B cell (primary cell): Measurements from ENCODE around the gene BCL2L11.

ENCODE experiments used
- EZH2 ChIP-seq: IDR thresholded peaks from 2 replicates; pipeline ENCODE4 v1.6.1; 2012; ENCODE audit warnings: borderline replicate concordance, low read depth, mild to moderate bottlenecking, moderate library complexity, low read length; ENCODE audit not compliant: insufficient read depth, poor library complexity, severe bottlenecking
- TF ChIP-seq, protein P1 (sequence below): fragments of 200-600 bp; IDR thresholded peaks from one replicate; pipeline ENCODE4 v1.8.0; 2022; ENCODE audit warnings: antibody characterized with exemption, mild to moderate bottlenecking

DNA sequence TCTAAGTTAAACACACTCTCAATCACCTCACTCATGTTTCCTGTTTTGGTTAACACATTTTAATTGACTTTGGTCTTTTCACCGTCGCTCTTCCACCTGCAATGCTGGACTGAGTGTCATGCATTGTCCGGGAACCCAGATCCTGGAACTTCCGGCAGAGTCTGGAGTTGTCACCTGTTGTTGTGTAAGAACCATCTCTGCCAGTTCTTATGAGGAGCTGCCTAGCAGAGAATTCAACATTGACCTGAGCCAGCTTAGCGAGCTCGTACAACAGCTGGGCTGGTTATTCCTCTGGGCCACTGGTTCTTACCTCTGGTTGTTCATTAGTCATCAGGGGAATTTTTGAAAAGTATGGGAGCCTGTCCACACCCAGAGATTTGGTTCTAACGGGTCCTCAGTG is 75.7 kb downstream of the BCL2L11 start:
- TF ChIP-seq, protein P1, sequence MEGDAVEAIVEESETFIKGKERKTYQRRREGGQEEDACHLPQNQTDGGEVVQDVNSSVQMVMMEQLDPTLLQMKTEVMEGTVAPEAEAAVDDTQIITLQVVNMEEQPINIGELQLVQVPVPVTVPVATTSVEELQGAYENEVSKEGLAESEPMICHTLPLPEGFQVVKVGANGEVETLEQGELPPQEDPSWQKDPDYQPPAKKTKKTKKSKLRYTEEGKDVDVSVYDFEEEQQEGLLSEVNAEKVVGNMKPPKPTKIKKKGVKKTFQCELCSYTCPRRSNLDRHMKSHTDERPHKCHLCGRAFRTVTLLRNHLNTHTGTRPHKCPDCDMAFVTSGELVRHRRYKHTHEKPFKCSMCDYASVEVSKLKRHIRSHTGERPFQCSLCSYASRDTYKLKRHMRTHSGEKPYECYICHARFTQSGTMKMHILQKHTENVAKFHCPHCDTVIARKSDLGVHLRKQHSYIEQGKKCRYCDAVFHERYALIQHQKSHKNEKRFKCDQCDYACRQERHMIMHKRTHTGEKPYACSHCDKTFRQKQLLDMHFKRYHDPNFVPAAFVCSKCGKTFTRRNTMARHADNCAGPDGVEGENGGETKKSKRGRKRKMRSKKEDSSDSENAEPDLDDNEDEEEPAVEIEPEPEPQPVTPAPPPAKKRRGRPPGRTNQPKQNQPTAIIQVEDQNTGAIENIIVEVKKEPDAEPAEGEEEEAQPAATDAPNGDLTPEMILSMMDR = no peak
- no peak for TF ChIP-seq EZH2
